IPS-11a (cell line): ENCODE measurements around the gene IQGAP3.
"Not testable (repeated sequence)": the region's sequence is repeated elsewhere in the genome, so short reads cannot be mapped to it uniquely, and the experiment has no call there.

Experiments used
- H3K4me3 ChIP-seq: one replicate; pipeline ENCODE4 v1.5.1; 2013; ENCODE audit warnings: low read depth, low read length, control low read depth

Gene IQGAP3

GRCh38 chr1:156595016-156595415, 22.7 kb upstream of the IQGAP3 start:
- H3K4me3 ChIP-seq: no peak overlapping the region

GRCh38 chr1:156594190-156594589, 21.8 kb upstream of the IQGAP3 start:
- no peak overlapping the region for H3K4me3 ChIP-seq

- H3K4me3 ChIP-seq: no peak overlapping the region
Observed at GRCh38 chr1:156593661-156593989, 21.3 kb upstream of the IQGAP3 start.

DNA sequence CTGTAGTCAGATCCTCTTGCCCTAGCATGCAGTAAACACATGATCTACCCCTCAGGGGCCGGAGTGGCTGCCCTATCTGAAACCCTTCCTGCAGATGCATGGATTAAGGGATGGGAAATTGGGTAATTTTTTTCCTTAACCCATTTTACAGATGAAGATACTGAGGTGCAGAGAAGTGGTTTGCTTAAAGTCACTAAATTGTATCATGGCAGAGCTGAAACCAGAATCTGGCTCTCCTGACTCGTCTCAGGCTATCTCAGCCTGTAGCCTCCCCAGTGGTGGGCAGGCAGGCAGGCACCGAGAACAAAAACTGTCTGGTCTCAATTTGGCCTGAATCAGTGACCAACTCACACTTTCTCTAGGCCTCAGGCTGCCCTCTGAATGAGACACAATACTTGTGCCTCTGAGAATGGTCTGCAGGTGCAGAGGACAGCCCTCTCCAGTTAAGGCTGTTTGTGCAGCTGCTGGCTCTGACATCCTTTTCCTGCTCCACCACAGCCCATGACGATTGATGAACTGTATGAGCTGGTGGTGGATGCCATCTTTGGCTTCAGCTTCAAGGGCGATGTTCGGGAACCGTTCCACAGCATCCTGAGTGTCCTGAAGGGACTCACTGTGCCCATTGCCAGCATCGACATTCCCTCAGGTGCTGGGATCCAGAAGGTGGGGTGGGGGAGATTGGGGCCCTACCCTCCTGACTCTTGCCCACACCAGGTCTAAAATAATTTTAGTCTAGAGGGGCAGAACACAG, 20.7 kb upstream of the IQGAP3 start:
- H3K4me3 ChIP-seq: no peak overlapping the region

- H3K4me3 ChIP-seq: peak overlapping the region; percentile 80
Observed at GRCh38 chr1:156592158-156592909, 20.0 kb upstream of the IQGAP3 start.

GRCh38 chr1:156591432-156592157, 19.2 kb upstream of the IQGAP3 start, which contains the start of gene NAXE:
TSS of gene NAXE (plus strand) at chr1:156591776. CDS start at chr1:156591805, 29 bp downstream.
- H3K4me3 ChIP-seq: peak within 1 kb of the TSS; percentile 80

GRCh38 chr1:156591181-156591431, 18.7 kb upstream of the IQGAP3 start:
- peak overlapping the region; percentile 62 for H3K4me3 ChIP-seq

DNA sequence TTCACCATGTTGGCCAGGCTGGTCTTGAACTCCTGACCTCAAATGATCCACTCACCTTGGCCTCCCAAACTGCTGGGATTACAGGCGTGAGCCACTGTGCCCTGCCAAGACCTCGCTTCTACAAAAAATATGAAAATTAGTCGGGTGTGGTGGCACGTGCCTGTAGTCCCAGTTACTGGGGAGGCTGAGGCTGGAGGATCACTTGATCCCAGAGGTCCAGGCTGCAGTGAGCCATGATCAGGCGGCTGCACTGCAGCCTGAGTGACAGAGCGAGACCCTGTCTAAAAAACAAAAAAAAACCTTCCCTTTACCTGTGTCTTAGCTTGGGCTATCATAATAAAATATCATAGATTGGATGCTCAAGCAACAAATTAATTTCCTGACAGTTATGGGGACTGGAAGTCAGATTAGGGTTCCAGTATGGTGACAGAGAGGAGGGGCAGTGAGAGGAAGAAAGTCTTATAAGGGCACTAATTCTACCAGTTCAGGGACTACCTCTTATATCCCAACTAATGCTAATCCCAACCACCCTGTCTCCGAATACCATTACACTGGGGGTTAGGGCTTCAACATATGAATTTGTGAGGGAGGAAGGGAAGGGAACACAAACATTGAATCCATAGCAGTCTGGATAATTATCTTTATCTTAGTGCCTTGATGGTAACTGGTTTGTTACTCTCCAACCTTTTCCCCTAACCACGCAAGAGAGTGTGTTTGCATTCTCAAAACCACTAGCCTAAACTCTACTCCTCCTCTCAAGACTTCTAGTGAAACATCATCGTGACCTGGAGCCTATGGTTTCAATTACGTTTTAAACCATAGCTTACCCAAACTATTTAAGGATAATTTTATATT, 18.2 kb upstream of the IQGAP3 start:
- peak overlapping the region; percentile 62 for H3K4me3 ChIP-seq

GRCh38 chr1:156589546-156589945, 17.2 kb upstream of the IQGAP3 start:
- H3K4me3 ChIP-seq: no peak overlapping the region

GRCh38 chr1:156587927-156588326, 15.6 kb upstream of the IQGAP3 start:
- H3K4me3 ChIP-seq: not testable (repeated sequence)

DNA sequence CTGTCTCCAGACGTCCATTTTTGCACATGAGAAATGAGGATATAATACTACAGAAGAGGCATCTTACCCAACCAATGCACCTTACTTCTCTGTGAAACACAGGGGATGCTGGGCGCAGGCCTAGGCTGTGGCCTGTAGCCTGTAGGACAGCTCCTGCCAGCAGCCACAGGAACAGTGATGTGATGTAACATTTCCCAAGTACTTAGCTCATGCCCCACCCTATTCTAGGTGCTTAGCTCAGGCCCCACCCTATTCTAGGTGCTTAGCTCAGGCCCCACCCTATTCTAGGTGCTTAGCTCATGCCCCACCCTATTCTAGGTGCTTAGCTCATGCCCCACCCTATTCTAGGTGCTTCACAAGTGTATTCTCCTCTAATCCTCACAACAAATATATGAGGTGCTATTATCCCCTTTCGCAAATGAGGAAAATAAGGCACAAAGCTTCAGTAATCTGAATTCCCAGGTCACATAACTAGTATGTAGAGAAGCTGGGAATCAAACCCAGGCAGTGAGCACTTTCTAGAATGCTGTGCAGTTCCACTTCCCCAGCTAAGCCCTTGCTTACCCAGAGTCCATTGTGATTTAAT, 14.6 kb upstream of the IQGAP3 start:
- no peak overlapping the region for H3K4me3 ChIP-seq

DNA sequence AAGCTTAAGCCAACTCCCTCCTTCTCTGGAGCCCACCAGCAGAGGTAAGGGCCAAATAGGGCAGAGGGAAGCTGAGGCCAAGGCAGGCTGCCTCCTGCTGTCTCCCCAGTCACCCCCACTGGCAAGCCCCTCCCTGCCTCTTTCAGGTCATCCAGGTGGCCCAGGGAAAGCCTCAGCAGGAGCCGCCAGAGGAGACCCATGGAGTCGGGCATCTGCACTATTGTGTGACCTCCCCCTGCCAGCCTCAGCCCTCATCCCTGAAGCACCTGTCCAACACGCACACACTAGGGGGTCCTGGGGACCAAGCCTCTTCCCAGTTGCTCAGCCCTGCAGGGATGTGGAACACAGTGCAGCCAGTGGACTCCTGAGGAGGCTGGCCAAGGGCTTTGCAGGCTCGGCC, 14.0 kb upstream of the IQGAP3 start:
- H3K4me3 ChIP-seq: no peak overlapping the region

GRCh38 chr1:156584813-156585212, 12.4 kb upstream of the IQGAP3 start:
- H3K4me3 ChIP-seq: no peak overlapping the region

GRCh38 chr1:156583821-156584622, 11.7 kb upstream of the IQGAP3 start:
- no peak overlapping the region for H3K4me3 ChIP-seq

- H3K4me3 ChIP-seq: no peak overlapping the region
Observed at GRCh38 chr1:156582388-156583017, 10.1 kb upstream of the IQGAP3 start.

- H3K4me3 ChIP-seq: no peak overlapping the region
Observed at GRCh38 chr1:156581661-156582387, 9.5 kb upstream of the IQGAP3 start.

GRCh38 chr1:156579472-156579871, 7.1 kb upstream of the IQGAP3 start, which contains the start of gene TTC24:
TSS of gene TTC24 (plus strand) at chr1:156579723. CDS start at chr1:156581365, 1,642 bp downstream.
- no peak within 1 kb of the TSS for H3K4me3 ChIP-seq

DNA sequence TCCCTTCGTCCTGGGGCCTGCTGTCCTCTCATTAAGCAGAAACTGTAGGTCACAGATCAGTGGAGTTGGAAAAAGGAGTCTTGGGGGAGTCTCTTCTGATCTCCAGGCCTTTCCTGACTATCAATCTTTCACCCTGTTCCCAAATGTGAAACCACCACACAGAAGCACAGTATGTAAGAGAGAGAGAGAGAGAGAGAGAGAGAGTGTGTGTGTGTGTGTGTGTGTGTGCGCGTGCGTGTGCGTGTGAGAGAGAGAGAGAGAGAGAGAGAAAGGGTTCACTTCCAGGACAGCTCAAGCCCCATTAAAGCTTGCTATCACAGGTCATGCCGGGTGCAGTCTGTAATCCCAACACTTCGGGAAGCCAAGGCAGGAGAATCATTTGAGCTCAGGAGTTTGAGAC, 5.7 kb upstream of the IQGAP3 start:
- H3K4me3 ChIP-seq: no peak overlapping the region

GRCh38 chr1:156577550-156577949, 5.2 kb upstream of the IQGAP3 start:
- no peak overlapping the region for H3K4me3 ChIP-seq
